Measurements from ENCODE around the gene NDUFS6. TPM values are rescaled to one million over a fixed set of nuclear protein-coding genes. Genes with fewer than 3 reads are reported as not detected.
"Not testable (repeated sequence)": the region's sequence is repeated elsewhere in the genome, so short reads cannot be mapped to it uniquely, and the experiment has no call there.

The NDUFS6 gene
- polyA plus RNA-seq, 6 donors from 2014 or later = 39.0 to 60.6 (median 47.3) TPM

DNA sequence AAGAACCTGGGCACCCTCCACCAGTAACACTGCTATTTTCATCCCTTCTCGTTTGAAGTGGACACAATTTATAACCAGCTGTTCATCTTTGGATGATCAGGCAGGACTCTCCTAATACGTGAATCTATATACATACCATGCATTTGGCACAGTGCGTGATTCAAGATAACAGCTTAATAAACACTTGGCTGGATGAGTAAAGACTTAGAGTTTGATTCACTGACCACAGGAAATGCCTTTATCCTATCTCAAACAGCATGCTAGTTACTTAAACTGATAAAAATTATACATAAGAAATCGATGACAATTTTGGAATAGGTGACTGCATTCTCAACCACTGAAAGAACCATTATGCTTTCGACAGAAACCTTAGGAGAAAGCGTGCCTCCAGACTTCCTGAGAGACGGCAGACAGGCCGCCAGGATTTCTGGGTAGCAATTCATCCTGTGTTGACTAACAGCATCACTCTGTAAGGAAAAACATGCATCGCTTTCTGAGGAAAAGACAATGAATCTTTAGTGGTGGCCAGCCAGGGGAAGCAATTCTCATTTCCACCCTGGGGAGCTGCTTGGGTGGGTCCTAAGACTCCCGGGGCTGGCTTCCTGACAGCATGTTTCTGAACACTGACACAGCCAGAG is 11.3 kb upstream of the NDUFS6 start:
- no peaks in the 10 kb centered on the region for H3K36me3 Mint-ChIP-seq
- ATAC-seq (ENCODE audit: low read depth in 2 of 2) (no peak), DNase-seq (no peak)
- no peaks in the 10 kb centered on the region for H3K9me3 Mint-ChIP-seq
- peaks cover 9 to 22% (median 22%) of the 10 kb centered on the region in 3 donors for H3K27me3 Mint-ChIP-seq
- peaks cover 0 to 5% (median 0%) of the 10 kb centered on the region in 3 donors for H3K4me1 Mint-ChIP-seq
- no peak overlapping the region for H3K4me3 Mint-ChIP-seq
- no peak overlapping the region for H3K27ac Mint-ChIP-seq

DNA sequence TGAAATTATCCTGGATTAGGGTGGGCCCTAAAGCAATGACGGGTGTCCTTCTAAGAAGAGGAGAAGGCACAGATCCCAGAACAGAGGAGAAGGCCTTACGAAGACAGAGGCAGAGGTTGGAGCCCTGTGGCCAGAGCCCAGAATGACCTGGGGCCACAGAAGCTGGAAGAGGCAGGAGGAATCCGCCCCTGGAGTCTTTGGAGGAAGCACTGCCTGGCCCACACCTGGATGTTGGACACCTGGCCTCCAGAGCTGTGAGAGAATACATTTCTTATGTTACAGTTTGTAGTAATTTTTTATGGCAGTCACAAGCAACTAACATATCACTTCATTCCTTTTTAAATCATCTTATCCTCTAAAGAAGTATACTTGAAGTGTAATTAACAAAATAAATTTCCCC is 10.0 kb upstream of the NDUFS6 start:
- H3K36me3 Mint-ChIP-seq = no peaks in the 10 kb centered on the region
- no peak for ATAC-seq (ENCODE audit: low read depth in 2 of 2)
- no peak overlapping the region for H3K4me3 Mint-ChIP-seq

DNA sequence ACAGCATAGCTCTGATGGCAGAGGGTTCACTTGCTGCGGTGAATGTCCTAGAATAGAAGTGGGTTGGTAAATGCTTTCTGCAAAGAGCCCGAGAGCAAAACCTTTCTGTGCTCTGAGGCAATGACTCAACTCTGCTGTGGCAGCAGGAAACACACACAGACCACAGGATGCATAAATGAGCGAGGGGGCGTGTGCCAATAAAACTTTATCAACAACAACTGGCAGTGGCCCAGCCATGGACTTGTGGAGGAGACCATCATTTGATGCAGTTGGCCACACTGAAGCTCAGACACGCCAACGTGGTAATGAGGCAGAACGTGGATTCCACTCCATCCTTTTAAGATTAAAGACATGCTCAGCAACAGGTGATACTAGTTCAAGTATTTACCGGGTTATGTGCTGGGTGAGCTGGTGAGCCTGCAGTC is 8.4 kb upstream of the NDUFS6 start:
- no peaks in the 10 kb centered on the region for H3K36me3 Mint-ChIP-seq
- no peaks in the 10 kb centered on the region for H3K9me3 Mint-ChIP-seq
- ATAC-seq (ENCODE audit: low read depth in 2 of 2) = peak in 1 of 2 donors; percentile 67
- no peak for DNase-seq
- peak overlapping the region in 2 of 6 donors; percentile 49 to 59 for H3K27ac Mint-ChIP-seq
- peak overlapping the region in 1 of 8 donors; percentile 58 for H3K4me3 Mint-ChIP-seq
- H3K27me3 Mint-ChIP-seq = peaks cover 3 to 6% (median 4%) of the 10 kb centered on the region in 3 donors
- peaks cover 0 to 14% (median 14%) of the 10 kb centered on the region in 3 donors for H3K4me1 Mint-ChIP-seq

More for the DNA sequence above, 10.0 kb upstream of the NDUFS6 start:
- DNase-seq = no peak
- Mint-ChIP-seq H3K9me3 (no peaks in the 10 kb centered on the region), H3K27me3 (peaks cover 9 to 13% (median 13%) of the 10 kb centered on the region in 3 donors), H3K4me1 (peaks cover 0 to 5% (median 1%) of the 10 kb centered on the region in 3 donors), H3K27ac (no peak overlapping the region)

DNA sequence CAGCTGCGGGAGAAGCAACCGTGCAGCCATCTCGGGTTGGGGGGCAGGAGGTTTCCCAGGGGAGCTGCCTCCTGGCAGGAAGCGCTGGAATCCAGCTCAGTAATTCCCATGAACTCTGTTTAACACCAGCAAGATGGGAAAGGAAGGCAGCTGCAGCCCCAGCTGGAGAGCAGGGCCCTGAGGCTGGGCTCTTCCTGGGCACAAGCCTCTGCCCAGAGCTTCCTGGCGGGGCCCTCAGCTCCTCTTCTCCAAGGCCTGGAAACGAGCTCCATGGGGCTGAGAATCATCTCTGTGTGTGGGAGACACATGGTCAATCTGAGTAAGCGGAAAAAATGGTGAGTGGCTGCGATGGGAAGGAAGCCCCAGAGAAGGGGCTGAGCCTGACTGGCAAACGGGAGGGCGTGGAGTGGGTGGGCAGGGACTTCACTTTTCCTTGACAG is 7.9 kb upstream of the NDUFS6 start:
- Mint-ChIP-seq H3K27me3 (peaks cover 0 to 3% (median 0%) of the 10 kb centered on the region in 3 donors), H3K4me3 (peak overlapping the region in 1 of 8 donors; percentile 58), H3K4me1 (peaks cover under 1 to 19% (median 15%) of the 10 kb centered on the region in 3 donors), H3K27ac (peak overlapping the region in 1 of 6 donors; percentile 59), H3K36me3 (no peaks in the 10 kb centered on the region), H3K9me3 (no peaks in the 10 kb centered on the region)
- ATAC-seq (ENCODE audit: low read depth in 2 of 2) (no peak), DNase-seq (no peak)

DNA sequence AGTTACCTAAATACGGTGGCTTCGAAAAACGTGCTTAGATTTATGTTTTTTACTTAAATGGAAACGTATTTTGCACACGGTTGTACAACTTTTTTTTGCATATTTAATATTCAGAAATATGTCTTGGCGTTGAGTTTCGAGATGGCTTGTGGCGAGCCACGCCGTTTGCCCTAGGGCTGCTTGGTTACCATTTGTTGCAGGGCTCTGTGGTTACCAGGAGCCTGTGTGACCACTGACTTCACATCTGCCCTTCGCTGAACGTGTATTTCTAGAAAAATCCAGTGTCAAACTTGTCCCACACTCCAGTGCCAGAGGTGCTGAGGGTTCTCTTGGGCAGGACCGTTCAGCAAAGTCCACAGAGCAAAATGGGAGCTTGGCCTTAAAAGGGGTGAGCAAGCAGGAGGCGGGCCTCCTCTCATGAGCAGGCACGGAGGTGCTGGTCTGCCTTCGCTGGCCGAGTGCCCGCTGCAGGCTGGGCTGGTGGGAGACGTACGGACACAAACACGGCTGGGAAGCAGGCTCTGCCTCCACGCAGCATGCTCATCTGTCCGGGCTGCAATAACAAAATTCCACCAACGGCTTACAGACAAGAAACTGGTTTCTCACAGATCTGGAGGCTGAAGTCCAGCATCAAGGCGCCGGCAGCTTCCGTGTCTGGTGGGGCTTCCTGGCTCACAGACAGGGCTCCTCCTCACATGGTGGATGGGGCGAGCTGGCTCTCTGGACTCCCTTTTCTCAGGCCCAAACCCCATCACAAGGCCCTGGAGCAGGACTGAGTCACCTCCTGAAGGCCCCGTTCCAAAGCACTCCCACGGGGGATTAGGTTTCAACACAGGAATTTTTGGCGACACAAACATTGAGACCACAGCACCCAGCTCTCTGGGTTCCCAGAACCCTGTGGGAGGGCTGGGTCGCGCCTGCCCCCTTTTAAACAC is 7.0 kb upstream of the NDUFS6 start:
- Mint-ChIP-seq H3K4me1 (peaks cover 9 to 27% (median 21%) of the 10 kb centered on the region in 3 donors), H3K27me3 (peaks cover 0 to 3% (median 0%) of the 10 kb centered on the region in 3 donors), H3K36me3 (no peaks in the 10 kb centered on the region), H3K9me3 (no peaks in the 10 kb centered on the region), H3K4me3 (no peak overlapping the region), H3K27ac (no peak overlapping the region)
- ATAC-seq (ENCODE audit: low read depth in 2 of 2) = no peak
- DNase-seq = no peak

DNA sequence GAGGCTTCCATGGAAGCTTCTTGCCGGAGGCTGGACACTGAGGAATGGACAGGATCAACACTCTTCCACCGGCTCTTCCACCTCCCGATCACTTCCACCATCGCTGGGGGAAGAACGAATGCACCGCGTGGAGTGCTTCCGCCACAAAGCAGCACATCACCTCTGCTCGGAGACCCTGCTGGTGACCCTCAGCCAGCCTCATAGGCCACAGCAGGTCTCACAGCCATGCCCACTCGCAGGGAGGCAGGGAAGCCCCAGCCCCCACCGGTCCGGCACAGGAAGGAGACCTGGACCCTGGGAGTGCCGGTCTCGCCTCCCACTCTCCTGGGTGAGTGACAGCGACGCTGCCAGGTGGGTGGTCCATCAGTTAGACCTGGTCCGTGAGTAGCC is 6.3 kb upstream of the NDUFS6 start:
- no peak for ATAC-seq (ENCODE audit: low read depth in 2 of 2)

DNA sequence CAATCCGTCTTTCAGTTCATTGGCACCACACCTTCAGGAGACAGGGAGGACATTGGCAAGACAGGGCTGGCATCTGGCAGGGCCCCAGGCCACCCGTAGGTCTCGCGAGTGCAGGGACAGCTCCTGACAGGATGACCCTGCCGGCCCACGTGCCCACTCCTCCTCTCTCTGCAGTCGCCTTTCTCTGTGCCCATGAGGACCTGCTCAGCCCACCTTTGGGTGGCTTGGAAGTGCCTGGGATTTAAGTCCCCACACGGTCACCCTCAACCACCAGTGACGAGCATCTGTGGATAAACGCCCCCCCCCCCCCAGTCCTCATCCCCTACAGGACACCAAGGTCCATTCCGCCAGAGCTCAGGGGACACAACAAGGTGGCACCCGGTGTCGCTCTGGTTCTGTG is 5.7 kb upstream of the NDUFS6 start:
- Mint-ChIP-seq H3K27ac (peak overlapping the region in 1 of 6 donors; percentile 74), H3K4me3 (peak overlapping the region in 1 of 8 donors; percentile 37), H3K4me1 (peaks cover 19 to 35% (median 31%) of the 10 kb centered on the region in 3 donors), H3K27me3 (no peaks in the 10 kb centered on the region), H3K9me3 (no peaks in the 10 kb centered on the region), H3K36me3 (no peaks in the 10 kb centered on the region)
- DNase-seq = no peak
- no peak for ATAC-seq (ENCODE audit: low read depth in 2 of 2)

More for the DNA sequence above, 6.3 kb upstream of the NDUFS6 start:
- H3K4me3 Mint-ChIP-seq = peak overlapping the region in 2 of 8 donors; percentile 37 to 69
- no peaks in the 10 kb centered on the region for H3K27me3 Mint-ChIP-seq
- DNase-seq = no peak
- no peaks in the 10 kb centered on the region for H3K9me3 Mint-ChIP-seq
- H3K36me3 Mint-ChIP-seq = no peaks in the 10 kb centered on the region
- no peak overlapping the region for H3K27ac Mint-ChIP-seq
- peaks cover 13 to 28% (median 25%) of the 10 kb centered on the region in 3 donors for H3K4me1 Mint-ChIP-seq

DNA sequence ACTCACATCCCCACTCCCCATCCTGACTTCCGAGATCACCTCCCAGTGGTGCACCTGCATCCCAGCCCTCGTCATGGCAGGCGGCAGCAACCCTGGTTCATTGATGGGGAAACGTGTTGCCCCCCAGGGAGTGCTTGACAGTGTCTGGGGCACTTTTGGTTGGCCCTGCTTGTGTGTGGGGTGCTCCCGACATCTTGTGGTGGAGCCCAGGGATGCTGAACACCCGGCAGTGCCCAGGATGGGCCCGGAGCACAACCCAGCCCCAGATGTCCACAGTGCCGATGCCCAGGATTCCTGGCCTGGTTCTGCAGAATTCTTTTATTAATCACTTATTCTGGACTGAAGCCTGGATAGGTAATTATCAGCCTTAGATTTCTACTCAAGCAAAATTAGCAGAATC is 5.3 kb upstream of the NDUFS6 start:
- peaks cover 24 to 38% (median 35%) of the 10 kb centered on the region in 3 donors for H3K4me1 Mint-ChIP-seq
- H3K4me3 Mint-ChIP-seq = no peak overlapping the region
- H3K36me3 Mint-ChIP-seq = no peaks in the 10 kb centered on the region
- H3K27me3 Mint-ChIP-seq = no peaks in the 10 kb centered on the region
- ATAC-seq (ENCODE audit: low read depth in 2 of 2) = no peak
- no peak overlapping the region for H3K27ac Mint-ChIP-seq
- DNase-seq = no peak
- H3K9me3 Mint-ChIP-seq = no peaks in the 10 kb centered on the region

DNA sequence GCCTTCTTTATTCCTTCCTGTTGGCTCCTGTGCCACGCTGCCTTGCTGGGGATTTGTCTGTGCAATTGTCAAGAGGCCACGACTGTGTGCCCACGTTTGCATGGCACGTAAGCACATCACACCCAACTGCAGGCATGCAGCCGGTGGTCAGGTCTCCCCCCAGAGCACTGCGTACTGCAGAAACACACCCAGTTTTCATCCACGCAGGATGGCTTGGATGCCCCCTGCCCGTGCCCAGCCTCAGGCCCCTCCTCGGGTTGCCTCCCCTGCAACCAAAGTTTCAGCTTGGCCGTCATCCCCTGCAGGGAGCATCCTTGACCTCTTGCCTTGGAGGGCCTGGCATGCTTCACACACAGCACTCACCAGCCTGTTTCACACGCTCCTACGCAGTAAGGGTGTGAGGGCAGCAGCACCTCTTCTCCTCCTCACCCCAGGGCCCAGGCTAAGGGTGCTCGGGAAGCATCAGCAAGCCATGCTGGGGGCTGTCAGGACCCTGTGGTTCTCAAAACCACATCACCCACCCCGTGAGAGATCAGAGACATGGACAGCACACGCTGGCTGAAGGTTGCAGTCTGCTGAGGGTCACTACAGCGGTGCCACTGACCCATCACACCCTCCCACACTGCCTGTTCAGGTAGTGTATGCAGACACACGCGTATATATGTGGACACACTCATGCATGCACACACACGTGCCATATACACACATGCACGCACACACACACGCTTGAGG is 4.7 kb upstream of the NDUFS6 start:
- H3K4me3 Mint-ChIP-seq = peak overlapping the region in 2 of 8 donors; percentile 41 to 47
- H3K27ac Mint-ChIP-seq = no peak overlapping the region
- no peaks in the 10 kb centered on the region for H3K9me3 Mint-ChIP-seq
- H3K36me3 Mint-ChIP-seq = no peaks in the 10 kb centered on the region
- ATAC-seq (ENCODE audit: low read depth in 2 of 2) = no peak
- DNase-seq = no peak
- no peaks in the 10 kb centered on the region for H3K27me3 Mint-ChIP-seq
- peaks cover 26 to 38% (median 36%) of the 10 kb centered on the region in 3 donors for H3K4me1 Mint-ChIP-seq

DNA sequence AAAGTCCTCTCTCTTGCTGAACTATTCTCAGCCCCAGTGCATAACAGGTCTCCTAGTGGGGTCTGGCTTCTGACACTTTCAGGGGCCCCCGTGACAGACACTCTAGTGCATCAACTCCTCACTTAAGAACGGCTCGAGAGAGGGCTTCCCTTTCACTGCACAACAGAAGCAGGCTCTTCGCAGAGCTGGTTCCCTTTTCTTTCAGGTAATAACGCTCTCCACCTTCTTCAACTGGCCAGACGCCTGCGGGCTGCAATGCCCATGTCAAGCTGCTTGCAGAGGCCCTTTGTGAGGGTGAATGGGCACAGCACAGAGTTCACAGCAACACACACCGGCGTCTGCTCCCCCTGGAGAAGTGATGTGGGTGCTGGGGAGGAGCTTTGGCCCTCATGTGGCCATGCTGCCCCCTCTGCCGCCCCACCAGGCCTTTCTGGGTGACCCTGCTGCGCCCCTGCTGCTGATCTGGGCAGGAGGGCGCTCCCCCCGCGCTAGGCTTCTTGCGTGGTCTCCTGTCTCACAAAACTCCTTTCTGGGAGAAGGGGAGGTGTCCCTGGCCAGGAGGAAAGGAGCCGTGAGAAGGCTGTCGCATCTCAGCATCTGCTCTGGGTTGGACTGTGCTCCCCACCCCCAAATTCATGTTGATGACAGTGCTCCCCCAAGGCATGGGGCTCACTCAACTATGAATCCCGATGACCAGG is 4.0 kb upstream of the NDUFS6 start:
- DNase-seq (no peak), ATAC-seq (ENCODE audit: low read depth in 2 of 2) (no peak)
- H3K4me3 Mint-ChIP-seq = peak overlapping the region in 4 of 8 donors; percentile 9 to 100 (median 51)
- H3K4me1 Mint-ChIP-seq = peaks cover 31 to 44% (median 40%) of the 10 kb centered on the region in 3 donors
- H3K36me3 Mint-ChIP-seq = no peaks in the 10 kb centered on the region
- H3K9me3 Mint-ChIP-seq = no peaks in the 10 kb centered on the region
- no peaks in the 10 kb centered on the region for H3K27me3 Mint-ChIP-seq
- no peak overlapping the region for H3K27ac Mint-ChIP-seq

DNA sequence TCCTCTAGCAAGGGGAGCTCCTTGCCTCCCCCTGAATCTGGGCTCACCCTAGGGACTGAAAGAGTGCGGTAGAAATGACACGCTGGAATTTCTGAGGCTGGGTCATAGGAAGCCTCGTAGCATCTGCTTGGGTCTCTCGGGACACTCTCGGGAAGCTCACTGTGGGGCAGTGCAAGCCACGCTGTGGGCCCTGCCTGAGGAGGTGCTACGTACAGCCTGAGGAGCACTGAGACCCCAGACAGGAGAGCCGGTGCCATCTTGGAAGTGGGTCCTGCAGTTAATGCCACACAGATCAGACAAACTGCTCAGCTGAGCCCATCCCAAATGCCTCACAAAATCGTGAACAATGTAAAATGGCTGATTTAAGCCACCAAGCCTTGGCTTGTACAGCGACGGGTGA is 3.4 kb upstream of the NDUFS6 start:
- no peak for ATAC-seq (ENCODE audit: low read depth in 2 of 2)
- Mint-ChIP-seq H3K9me3 (no peaks in the 10 kb centered on the region), H3K4me1 (peaks cover 33 to 45% (median 37%) of the 10 kb centered on the region in 3 donors), H3K27me3 (no peaks in the 10 kb centered on the region), H3K27ac (peak overlapping the region in 1 of 6 donors; percentile 21), H3K36me3 (no peaks in the 10 kb centered on the region), H3K4me3 (peak overlapping the region in 7 of 8 donors; percentile 19 to 100 (median 54))
- no peak for DNase-seq

DNA sequence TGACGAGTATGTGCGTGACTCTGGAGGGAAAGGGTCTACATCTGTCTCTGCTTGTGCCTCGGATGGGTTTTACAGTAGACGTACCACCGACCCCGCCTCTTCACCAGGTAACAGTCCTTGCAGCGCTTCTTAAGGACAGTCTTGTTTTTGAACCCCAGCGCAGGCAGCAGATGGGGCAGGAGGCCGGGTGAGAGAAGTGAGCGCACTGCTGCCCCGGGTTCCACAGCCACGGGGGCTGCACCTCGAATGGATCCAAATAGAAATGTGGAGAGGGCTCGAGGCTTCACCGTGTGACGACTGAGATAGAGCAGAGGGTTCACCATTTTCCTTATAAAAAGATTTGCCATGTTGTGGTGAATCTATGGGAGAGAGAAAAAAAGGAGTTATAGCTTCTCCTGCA is 2.6 kb upstream of the NDUFS6 start:
- peaks cover 37 to 53% (median 40%) of the 10 kb centered on the region in 3 donors for H3K4me1 Mint-ChIP-seq
- H3K9me3 Mint-ChIP-seq; H3K27me3 Mint-ChIP-seq; H3K36me3 Mint-ChIP-seq; DNase-seq; ATAC-seq (ENCODE audit: low read depth in 2 of 2): not testable (repeated sequence)
- H3K27ac Mint-ChIP-seq = peak overlapping the region in 4 of 6 donors; percentile 25 to 93 (median 64)
- H3K4me3 Mint-ChIP-seq = peak overlapping the region; percentile 84 to 100 (median 98)

Measured in naive B cell (primary cell).